Measurements from ENCODE around the gene NAV3. TPM values are rescaled to one million over a fixed set of nuclear protein-coding genes. Genes with fewer than 3 reads are reported as not detected.
A peak's percentile ranks its signal among the peaks of the same experiment; 100 is the strongest.

The NAV3 gene
- total and polyA plus RNA-seq, 12 donors = 5.0 to 53.4 (median 25.9) TPM

DNA sequence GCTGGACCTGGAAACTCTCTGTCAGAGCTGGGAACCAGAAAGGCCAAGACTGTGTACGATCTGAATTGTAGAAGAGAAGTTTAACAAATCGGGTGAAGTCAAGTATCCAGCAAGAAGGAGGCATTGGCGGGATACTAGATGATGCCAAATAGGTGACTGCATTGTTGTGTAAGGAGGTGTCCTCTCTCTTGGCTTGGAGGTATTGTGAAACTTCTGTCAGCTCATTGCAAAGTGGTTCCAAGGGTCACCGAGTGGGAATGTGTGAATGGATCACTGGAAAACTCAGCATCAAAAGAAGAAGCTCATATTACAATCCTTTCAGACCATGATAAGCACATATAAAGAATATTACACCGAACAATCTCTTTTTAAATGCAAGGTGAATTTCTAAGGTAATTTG, 11.7 kb downstream of the NAV3 start:
- no peak overlapping the region for H3K27ac ChIP-seq
- 81 to 84% (median 83%) methylated on average over 5 of the region's 5 CpGs for WGBS, 4 donors
- no peak overlapping the region for H3K4me3 ChIP-seq
- no peaks in the 10 kb centered on the region for H3K36me3 ChIP-seq (replicated peaks in 1 of 2)
- DNase-seq = peak in 1 of 7 donors; percentile 33
- H3K4me1 ChIP-seq (replicated peaks in 1 of 2) = peaks cover 0 to 8% of the 10 kb centered on the region in 2 donors
- H3K9me3 ChIP-seq (replicated peaks in 1 of 3) = no peaks in the 10 kb centered on the region
- H3K27me3 ChIP-seq = no peaks in the 10 kb centered on the region
- TF ChIP-seq POLR2A (IDR thresholded peaks at IDR 0.05) = no peak
- TF ChIP-seq, protein P1, sequence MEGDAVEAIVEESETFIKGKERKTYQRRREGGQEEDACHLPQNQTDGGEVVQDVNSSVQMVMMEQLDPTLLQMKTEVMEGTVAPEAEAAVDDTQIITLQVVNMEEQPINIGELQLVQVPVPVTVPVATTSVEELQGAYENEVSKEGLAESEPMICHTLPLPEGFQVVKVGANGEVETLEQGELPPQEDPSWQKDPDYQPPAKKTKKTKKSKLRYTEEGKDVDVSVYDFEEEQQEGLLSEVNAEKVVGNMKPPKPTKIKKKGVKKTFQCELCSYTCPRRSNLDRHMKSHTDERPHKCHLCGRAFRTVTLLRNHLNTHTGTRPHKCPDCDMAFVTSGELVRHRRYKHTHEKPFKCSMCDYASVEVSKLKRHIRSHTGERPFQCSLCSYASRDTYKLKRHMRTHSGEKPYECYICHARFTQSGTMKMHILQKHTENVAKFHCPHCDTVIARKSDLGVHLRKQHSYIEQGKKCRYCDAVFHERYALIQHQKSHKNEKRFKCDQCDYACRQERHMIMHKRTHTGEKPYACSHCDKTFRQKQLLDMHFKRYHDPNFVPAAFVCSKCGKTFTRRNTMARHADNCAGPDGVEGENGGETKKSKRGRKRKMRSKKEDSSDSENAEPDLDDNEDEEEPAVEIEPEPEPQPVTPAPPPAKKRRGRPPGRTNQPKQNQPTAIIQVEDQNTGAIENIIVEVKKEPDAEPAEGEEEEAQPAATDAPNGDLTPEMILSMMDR (IDR thresholded peaks at IDR 0.05) = no peak
- intact Hi-C loops (cut with DNase I) = no loop called here

DNA sequence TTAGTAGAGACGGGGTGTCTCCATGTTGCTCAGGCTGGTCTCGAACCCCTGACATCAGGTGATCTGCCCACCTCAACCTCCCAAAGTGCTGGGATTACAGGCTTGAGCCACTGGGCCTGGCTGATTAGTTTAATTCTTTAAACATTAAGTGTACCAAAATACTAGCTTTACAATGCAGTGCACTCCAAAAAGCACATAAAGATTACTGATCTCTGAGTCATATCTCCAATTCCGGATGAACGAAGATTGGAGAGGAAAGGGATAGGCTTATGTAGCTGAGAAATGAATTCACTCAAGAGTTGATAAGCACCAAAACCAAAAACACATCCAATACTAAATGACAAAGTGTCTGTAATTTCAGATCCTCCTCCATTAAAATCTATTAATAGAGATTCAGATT, 15.1 kb downstream of the NAV3 start:
- no peaks in the 10 kb centered on the region for H3K9me3 ChIP-seq (replicated peaks in 1 of 3)
- TF ChIP-seq POLR2A (IDR thresholded peaks at IDR 0.05) = no peak
- TF ChIP-seq, protein P1 (IDR thresholded peaks at IDR 0.05) = no peak
- peaks cover 0 to 14% of the 10 kb centered on the region in 2 donors for H3K4me1 ChIP-seq (replicated peaks in 1 of 2)
- H3K4me3 ChIP-seq = no peak overlapping the region
- H3K27ac ChIP-seq = no peak overlapping the region
- no peak for DNase-seq
- 60 to 72% (median 66%) methylated on average over 4 of the region's 4 CpGs for WGBS, 4 donors
- intact Hi-C loops (cut with DNase I) = no loop called here
- no peaks in the 10 kb centered on the region for H3K36me3 ChIP-seq (replicated peaks in 1 of 2)
- H3K27me3 ChIP-seq = no peaks in the 10 kb centered on the region

DNA sequence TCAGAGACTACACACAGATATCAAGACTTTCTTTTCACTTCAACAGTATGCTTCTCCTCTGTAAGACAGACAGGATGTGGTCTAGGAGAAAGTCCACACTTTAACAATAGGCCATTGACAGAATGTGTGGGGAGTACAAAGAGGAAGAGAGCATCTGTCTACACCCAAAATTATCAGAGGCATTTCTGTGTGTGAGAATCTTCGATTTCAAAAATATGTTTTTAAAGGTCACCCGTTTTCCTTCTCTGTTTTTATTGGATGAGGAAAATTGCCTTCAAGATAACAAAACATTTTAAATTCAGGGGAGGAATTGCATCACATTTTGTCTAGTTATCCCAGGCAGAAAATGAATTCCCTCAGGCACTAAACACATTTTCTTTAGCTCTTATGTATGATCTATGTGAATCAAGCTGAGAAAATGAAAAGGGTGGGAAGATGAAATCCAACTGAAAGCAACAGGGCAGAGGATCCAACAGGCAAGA, 16.4 kb downstream of the NAV3 start:
- Histone ChIP-seq H3K4me3 (no peak overlapping the region), H3K27ac (peak overlapping the region in 1 of 5 donors; percentile 18), H3K9me3 (replicated peaks in 1 of 3) (no peaks in the 10 kb centered on the region), H3K4me1 (replicated peaks in 1 of 2) (peaks cover 0 to 14% of the 10 kb centered on the region in 2 donors), H3K36me3 (replicated peaks in 1 of 2) (no peaks in the 10 kb centered on the region), H3K27me3 (no peaks in the 10 kb centered on the region)
- intact Hi-C loops (cut with DNase I) = no loop called here
- DNase-seq = no peak
- WGBS, 4 donors = 28 to 48% (median 34%) methylated on average over 2 of the region's 2 CpGs
- no peak for TF ChIP-seq POLR2A (IDR thresholded peaks at IDR 0.05)
- TF ChIP-seq, protein P1 (IDR thresholded peaks at IDR 0.05) = no peak

DNA sequence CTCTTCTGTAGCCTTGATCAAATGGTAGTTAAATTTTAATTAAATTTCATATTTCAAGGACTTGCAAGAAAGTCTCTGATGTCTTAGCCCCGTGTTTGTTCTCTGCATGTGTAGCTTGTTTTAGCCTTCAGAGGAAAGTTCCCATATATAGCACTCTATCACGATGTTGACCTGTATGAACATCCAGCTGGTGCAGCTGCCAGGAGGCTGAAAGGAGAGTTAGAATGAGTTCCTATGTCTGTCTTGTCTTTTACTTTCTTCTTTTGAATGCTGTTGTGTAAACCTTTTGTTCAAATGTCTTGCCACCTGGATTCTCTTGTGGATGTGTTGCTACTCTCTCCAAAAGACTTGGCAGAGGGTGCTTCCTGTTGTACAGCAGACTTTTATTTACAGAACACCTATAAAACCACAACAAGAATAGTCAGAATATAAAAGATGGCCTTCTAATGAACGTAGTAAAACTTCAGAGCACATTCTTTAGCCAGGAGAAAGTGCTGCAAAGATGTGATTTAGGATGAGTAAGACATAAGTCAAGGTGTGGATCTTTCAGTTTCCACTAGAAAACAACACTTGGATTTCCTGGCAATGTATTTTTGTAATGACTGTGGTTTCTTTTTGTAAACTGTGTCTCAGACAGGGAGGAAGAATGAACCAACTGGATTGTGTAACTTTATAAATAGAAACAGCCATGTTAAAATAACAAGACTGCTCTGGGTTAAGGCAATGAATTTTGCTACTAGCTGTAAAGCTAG, 17.2 kb downstream of the NAV3 start:
- no peaks in the 10 kb centered on the region for H3K9me3 ChIP-seq (replicated peaks in 1 of 3)
- H3K36me3 ChIP-seq (replicated peaks in 1 of 2) = no peaks in the 10 kb centered on the region
- TF ChIP-seq, protein P1 (IDR thresholded peaks at IDR 0.05) = no peak
- no peak for TF ChIP-seq POLR2A (IDR thresholded peaks at IDR 0.05)
- intact Hi-C loops (cut with DNase I) = no loop called here
- H3K4me1 ChIP-seq (replicated peaks in 1 of 2) = peaks cover 0 to 14% of the 10 kb centered on the region in 2 donors
- H3K4me3 ChIP-seq = no peak overlapping the region
- 12 to 17% (median 16%) methylated on average over 3 of the region's 3 CpGs for WGBS, 4 donors
- no peaks in the 10 kb centered on the region for H3K27me3 ChIP-seq
- DNase-seq = no peak
- peak overlapping the region in 2 of 5 donors; percentile 18 to 25 for H3K27ac ChIP-seq
